Measurements from ENCODE around the gene CAP1.
"Not testable (repeated sequence)": the region's sequence is repeated elsewhere in the genome, so short reads cannot be mapped to it uniquely, and the experiment has no call there.

The CAP1 gene

DNA sequence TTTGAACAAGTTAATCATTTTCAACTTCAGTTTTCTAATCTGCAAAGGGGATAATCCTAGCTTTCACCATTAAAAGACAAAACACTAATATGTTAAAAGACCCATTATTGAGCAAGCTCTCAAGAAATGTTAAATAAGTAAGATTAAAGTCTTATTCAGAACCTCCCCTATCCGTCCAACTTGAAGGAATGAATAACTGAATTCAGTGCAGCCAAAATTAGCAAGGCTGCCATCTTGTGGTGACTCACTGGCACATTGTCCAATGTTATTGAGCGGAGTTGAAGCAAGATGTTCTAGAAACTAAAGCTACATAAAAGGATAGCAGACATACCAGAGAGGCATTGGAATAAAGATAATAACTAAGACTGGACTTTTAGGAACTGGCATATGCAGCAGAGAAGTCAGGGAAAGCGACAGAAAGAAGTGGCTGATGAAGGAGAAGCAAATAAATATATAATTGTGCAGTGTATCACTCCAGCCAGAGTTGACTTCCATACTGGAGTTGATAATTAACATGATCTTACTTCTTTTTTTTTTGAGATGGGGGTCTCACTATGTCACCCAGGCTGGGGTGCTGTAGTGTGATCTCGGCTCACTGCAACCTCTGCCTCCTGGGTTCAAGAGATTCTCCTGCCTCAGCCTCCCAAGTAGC is 8.2 kb upstream of the CAP1 start:
- no peak for DNase-seq

DNA sequence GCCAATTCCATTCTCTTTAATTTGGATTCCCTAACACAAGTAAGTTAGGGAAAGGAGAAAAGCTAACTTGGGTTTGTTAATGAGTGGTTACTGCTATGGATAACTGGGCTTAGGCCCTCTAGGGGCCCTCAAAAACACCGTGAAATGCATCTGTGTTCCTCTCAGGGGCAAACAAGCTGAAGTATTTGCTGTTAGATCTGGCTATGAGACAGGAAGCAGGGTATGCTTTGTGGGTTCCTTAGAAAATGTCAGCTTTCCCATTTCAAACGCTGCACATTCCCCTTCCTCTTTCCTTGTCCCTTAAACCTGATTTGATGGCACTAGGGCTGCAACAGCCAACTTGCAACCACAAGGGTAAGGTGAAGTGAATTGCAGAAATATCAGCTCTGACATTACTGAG is 5.7 kb upstream of the CAP1 start:
- no peak for DNase-seq

DNA sequence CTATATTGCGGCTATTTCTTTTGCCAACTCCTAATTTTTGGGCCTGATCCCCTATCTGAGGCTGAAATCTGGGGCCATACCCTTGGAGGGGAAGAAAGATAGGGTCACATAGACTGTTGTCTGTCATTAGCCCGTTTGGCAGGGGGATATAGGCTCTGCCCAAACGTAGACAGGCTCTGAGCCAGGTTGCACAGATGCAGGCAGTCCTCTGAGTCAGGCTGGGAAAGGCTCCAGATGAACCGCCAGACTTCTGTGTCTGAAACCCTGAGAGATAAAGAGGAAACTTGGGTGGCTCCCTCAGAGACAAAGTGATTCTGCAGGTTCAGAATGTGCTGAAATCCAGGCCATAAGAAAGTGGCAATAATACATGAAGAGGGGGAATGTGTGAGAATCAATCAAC is 4.0 kb upstream of the CAP1 start:
- DNase-seq: no peak

GRCh38 chr1:40037254-40037653 is 3.3 kb upstream of the CAP1 start:
- DNase-seq: not testable (repeated sequence)

DNA sequence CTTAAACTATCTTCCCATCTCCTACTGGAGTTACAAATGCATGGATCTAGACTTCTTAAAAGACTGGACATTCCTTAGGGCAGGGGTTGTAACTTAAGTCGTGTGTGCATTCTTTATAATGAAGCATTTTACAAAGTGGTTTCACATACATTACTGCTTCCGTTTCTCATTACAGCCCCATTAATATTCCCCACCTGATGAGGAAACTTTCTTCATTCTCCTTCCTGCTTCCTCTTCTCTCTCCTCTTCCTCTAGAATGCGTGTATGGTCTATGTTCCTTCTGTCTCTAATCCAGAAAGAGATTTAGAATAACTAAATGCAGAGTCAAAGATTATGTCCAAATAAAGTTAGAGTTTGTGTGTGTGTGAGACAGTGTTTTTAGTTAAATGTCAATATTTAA is 1.8 kb upstream of the CAP1 start:
- no peak for DNase-seq

- DNase-seq: no peak
Observed at GRCh38 chr1:40039245-40039756, 1.2 kb upstream of the CAP1 start.

- DNase-seq: peak; percentile 46
Observed at GRCh38 chr1:40039757-40040510, 595 bp upstream of the CAP1 start.

DNA sequence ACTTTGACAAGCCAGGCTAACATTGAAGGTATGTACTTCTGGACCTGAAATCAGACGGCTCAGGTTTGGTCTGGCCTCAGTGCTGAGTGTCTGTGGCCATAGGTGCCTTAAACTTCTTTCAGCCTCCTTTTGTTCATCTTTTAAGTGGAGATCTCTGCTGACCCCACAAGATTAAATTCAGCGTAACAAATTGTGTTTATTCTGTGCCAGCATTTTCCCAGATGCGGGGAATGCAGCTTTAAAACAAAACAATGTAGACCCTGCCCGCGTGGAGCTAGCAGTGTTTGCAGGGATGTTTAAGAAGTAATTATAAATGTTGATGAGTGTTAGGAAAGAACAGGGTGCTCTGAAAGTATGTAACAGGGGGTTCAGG is 923 bp downstream of the CAP1 start:
- DNase-seq: no peak

DNA sequence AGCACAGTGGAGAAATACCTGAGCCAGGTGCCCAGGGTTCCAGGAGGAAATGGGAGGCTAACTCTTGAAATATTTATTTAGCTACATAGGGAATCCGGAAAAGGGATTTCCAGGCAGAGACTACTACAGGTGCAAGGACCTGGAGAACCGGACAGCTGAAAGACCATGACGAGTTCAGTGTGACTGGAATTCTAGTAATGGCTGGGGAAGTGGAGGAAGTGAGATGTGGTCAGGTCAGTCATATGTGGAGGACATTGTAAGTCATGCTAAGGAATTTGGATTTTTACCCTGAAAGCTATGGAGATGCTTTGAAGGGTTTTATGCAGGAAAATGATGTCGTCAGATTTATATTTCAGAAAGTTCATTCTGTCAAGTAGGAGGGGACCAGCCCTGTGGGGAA is 1.8 kb downstream of the CAP1 start:
- no peak for DNase-seq

DNA sequence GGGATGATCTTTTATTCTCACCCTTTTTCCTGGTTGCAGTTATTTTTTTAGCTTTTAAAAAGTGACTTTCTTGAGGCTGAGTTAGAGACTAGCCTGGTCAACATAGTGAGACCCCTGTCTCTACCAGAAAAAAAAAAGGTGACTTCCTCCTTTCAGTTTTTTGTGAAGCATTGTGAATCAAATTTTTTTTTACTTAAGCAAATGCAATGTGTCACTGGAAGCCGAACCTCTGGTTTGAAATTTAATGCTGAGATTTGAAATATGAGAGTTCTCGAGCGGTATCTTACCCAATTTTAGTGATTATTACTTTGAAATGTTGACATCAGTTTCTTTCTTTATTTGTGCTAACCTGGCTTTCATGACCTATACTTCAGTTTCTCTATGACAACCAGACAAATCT is 3.6 kb downstream of the CAP1 start:
- no peak for DNase-seq

DNA sequence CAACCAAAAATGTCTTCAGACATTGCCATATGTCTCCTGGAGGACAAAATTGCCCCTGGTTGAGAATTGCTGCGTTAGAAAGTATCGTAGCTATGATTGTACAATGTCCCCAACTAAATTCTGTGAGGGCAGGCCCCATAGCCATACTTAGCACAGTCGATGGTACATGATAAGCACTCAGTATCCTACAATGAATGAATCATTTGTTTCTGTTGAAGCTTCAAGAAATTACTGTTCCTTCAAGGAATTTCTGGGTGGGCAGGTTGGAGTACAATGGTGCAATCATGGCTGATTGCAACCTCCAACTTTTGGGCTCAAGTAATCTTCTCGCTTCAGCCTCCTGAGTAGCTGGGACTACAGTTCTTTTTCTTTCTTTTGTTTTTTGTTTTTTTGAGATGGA is 4.7 kb downstream of the CAP1 start:
- DNase-seq: no peak

- no peak for DNase-seq
Observed at GRCh38 chr1:40045766-40046165, 5.2 kb downstream of the CAP1 start.

DNA sequence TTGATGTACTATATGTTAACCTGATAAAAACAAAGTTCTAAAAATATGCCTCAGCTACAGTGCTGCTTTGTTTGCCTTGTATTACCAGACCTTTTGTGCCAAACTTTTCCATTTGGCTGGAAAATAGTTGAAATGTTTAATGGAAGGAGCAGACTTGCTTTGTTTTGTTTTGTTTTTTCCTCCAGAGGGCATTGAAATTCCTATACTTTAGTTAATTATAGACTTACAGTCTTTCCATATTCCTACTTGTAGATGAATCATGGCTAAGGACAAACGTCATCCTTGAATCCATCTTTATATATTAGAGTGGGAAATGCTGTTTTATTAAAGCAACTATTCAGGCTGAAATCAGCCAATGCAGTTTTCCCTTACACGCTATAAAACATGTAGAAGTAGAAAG is 6.7 kb downstream of the CAP1 start:
- DNase-seq: no peak

DNA sequence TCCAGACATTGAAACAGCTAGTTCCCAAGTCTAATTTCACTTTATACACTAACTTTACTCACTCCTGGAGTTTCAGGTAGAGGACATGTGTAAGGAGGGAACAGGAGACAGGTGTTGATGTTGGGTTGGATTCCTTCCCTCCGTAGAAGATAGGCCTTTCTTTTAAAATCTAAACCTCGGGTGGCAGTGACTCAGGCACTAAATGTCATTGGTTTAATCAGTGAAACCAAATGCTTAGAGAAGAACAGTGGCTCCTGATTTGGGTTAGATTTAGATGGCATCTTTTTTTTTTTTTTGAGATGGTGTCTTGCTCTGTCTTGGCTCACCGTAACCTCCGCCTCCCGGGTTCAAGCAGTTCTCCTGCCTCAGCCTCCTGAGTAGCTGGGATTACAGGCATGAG is 7.2 kb downstream of the CAP1 start:
- no peak for DNase-seq

DNA sequence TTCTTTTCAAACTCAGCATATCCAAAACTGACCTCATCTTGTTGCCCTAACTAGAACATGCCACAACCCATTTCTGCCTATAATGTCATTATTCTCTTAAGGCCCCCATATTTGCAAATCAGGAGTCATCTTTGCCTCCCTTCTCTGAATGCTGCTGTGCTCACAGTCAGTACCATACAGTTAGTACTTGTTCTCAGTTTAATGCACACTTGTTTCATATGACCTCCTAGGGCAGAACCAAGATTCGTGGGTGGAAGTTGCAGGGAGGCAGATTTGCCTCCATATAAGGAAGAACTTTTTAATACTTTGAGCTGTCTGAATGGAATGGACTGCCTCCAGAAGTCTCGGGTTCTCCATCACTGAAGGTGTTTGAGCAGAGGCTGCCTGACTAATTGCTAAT is 9.2 kb downstream of the CAP1 start:
- no peak for DNase-seq

- DNase-seq: no peak
Observed at GRCh38 chr1:40050863-40051262, 10.3 kb downstream of the CAP1 start.

- DNase-seq: no peak
Observed at GRCh38 chr1:40053138-40053887, 12.8 kb downstream of the CAP1 start.

- DNase-seq: no peak
Observed at GRCh38 chr1:40056519-40057309, 16.2 kb downstream of the CAP1 start.

- no peak for DNase-seq
Observed at GRCh38 chr1:40057310-40058030, 16.9 kb downstream of the CAP1 start.

- no peak for DNase-seq
Observed at GRCh38 chr1:40058097-40058452, 17.5 kb downstream of the CAP1 start.

DNA sequence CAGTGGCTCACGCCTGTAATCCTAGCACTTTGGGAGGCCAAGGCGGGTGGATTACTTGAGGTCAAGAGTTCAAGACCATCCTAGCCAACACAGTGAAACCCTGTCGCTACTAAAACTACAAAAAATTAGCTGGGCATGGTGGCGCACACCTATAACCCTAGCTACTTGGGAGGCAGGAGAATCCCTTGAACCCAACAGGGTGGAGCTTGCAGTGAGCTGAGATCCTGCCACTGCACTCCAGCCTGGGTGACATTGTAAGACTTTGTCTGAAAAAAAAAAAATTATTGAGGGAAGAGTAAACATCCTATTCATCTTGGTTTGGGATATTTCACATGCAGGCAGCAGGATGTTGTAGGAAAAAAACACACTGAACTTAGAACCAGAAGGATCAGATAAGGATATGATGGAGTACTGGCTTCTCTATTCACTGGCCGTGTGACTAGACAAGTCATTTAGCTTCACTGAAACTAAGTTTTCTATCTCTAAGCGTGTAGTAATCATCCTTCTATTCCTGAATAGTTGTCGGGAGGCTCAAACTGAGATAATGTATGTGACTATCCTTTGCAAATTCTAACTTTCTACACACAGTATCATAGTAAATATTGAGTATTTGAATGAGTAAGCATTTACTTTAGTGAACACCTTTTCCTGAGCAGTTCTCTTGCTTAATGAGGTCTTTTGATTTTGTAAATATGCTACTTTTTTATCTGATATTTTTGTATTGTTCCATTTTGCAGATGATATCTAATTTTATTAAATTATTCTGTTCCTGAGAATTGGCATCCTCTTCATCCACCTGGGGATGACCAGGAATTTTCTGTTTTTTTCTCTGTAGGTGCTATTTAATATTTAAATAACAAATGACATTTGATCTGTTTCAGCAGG is 18.2 kb downstream of the CAP1 start:
- DNase-seq: no peak
